ENCODE results near the gene RER1. TPM values are rescaled to one million over a fixed set of nuclear protein-coding genes. Genes with fewer than 3 reads are reported as not detected.
A peak's percentile ranks its signal among the peaks of the same experiment; 100 is the strongest.

RER1 gene
- polyA plus RNA-seq, 3 donors from 2014 or later: 185 to 216 (median 210) TPM

DNA sequence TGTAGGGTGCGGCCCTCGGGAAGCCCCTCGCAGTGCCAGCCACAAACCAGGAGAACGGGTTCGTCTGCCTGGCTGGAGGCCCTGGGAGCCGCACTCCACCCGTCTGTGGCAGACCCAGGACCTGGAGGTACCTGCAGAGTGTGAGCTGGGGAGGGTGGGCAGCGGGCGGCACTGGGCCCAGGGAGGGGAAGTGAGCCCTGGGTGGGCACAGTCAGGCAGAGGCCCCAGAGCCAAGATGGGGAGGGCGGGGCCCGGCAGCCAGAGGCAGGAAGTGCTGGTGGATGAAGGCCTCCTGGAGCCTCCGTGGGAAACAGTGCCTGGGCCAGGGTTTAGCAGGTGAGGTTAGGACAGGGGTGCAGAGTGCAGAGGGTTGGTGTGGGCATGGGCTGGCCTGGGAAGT lies 24.8 kb downstream of the RER1 start:
- H3K27ac Mint-ChIP-seq: peak overlapping the region; percentile 85 to 95 (median 92)
- H3K36me3 Mint-ChIP-seq: no peaks in the 10 kb centered on the region
- no peaks in the 10 kb centered on the region for H3K9me3 Mint-ChIP-seq
- H3K27me3 Mint-ChIP-seq (ENCODE audit: low read depth in 3 of 3): peaks cover 0 to 6% (median 3%) of the 10 kb centered on the region in 3 donors
- peak overlapping the region; percentile 78 to 91 (median 89) for H3K4me3 Mint-ChIP-seq
- peaks cover 29 to 41% of the 10 kb centered on the region in 2 donors for H3K4me1 Mint-ChIP-seq
- peak in 1 of 3 donors; percentile 22 for DNase-seq

DNA sequence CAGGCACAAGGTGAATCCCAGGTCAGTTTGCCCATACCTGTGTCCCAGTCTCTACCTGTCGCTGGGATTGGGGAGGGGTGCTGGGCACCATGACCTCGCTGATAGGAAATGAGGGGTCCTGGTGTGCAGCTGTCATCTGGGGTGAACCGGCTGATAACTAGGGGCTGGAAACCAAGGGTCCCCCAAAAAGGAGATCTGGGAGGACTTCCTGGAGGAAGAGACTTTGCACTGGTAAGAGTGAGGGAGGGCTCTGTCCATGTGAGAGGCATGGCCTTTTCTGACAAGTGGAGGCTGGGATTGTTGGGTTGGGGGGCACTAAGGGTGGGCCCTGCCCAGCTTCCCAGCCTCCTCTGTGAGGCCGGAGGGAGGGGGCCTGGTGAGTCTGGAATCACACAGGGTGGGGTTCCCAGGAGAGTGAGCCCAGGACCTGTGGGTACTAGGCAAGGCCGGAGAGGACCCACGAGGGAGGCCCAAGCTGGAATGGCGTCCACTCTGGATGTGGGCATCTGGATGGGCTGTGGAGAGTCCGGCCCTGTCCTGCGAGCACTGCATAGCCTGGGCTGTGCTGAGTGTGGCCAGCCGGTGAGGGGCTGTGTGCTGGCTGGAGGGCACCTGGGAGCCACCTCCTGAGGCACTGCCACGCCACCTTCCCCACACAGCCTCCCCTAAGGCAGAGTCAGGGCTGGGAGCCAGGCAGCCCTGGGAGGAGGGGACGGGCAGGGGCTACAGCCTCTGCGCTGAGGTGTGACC lies 25.6 kb downstream of the RER1 start:
- Mint-ChIP-seq H3K9me3 (no peaks in the 10 kb centered on the region), H3K27ac (peak overlapping the region; percentile 85 to 94 (median 88)), H3K27me3 (ENCODE audit: low read depth in 3 of 3) (peaks cover 0 to 6% (median 3%) of the 10 kb centered on the region in 3 donors), H3K4me1 (peaks cover 29 to 38% of the 10 kb centered on the region in 2 donors), H3K4me3 (peak overlapping the region; percentile 78 to 91 (median 89)), H3K36me3 (no peaks in the 10 kb centered on the region)
- DNase-seq: no peak

GRCh38 chr1:2417833-2418225 lies 26.2 kb downstream of the RER1 start:
- Mint-ChIP-seq H3K27me3 (ENCODE audit: low read depth in 3 of 3) (peaks cover 0 to 4% (median 3%) of the 10 kb centered on the region in 3 donors), H3K4me1 (peaks cover 29 to 38% of the 10 kb centered on the region in 2 donors), H3K9me3 (no peaks in the 10 kb centered on the region), H3K4me3 (no peak overlapping the region), H3K36me3 (no peaks in the 10 kb centered on the region), H3K27ac (peak overlapping the region in 1 of 6 donors; percentile 45)
- no peak for DNase-seq

DNA sequence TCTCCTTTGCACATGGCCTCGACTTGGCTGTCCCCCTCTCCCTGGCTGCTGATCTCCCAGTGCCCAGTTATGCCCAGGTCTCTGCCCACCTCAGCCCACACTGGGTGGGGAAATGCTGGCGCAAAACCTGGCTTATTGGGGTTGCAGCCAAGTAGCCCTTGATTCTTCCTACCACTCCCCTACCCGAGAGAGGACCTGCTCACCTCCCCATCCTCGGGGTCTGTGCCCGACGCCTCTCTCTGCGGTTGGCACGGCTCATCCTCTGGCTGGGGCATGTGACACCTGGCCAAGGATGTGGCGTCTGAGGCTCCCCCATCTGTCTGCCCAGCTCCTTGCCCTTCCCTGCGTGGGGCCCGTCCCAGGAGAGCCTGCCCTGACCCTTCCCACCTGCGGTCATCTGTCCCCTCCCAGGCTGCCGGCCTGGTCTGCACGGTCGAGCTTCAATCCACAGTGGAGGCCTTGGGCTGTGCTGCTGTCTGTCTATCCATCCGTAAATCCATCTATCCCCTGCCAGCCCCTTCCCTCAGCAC lies 27.2 kb downstream of the RER1 start:
- H3K36me3 Mint-ChIP-seq: no peaks in the 10 kb centered on the region
- H3K4me3 Mint-ChIP-seq: no peak overlapping the region
- DNase-seq: no peak

DNA sequence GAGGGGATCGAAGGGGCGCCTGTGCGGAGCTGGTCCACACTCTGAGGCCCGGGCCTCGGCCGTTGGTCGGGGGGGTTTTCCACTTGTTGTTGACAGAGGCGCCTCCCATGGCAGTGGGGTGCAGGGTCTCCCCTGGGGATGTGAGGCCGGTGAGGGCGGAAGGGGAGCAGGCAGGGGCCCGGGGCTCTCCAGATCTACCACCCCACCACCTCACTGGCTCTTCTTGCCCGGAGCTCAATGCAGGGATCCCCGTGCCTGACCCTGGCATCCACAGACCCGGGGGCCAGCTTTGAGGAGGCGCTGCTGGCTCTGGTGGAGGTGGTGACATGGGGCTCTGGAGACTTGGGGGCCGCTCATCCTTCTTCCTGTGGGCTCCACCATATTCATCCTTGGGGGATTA lies 27.8 kb downstream of the RER1 start:
- no peak for DNase-seq
- Mint-ChIP-seq H3K4me3 (no peak overlapping the region), H3K4me1 (peaks cover 22 to 31% of the 10 kb centered on the region in 2 donors), H3K27me3 (ENCODE audit: low read depth in 3 of 3) (peaks cover 0 to 3% (median 1%) of the 10 kb centered on the region in 3 donors), H3K27ac (no peak overlapping the region), H3K36me3 (no peaks in the 10 kb centered on the region), H3K9me3 (no peaks in the 10 kb centered on the region)

More for the DNA sequence above, 27.2 kb downstream of the RER1 start:
- no peaks in the 10 kb centered on the region for H3K9me3 Mint-ChIP-seq
- H3K4me1 Mint-ChIP-seq: peaks cover 28 to 36% of the 10 kb centered on the region in 2 donors
- H3K27ac Mint-ChIP-seq: peak overlapping the region in 3 of 6 donors; percentile 7 to 85 (median 48)
- peaks cover 0 to 4% (median 3%) of the 10 kb centered on the region in 3 donors for H3K27me3 Mint-ChIP-seq (ENCODE audit: low read depth in 3 of 3)

GRCh38 chr1:2422523-2422922 lies 30.9 kb downstream of the RER1 start:
- H3K4me1 Mint-ChIP-seq: peaks cover 0 to 2% of the 10 kb centered on the region in 2 donors
- H3K36me3 Mint-ChIP-seq: no peaks in the 10 kb centered on the region
- DNase-seq: no peak
- H3K4me3 Mint-ChIP-seq: no peak overlapping the region
- no peaks in the 10 kb centered on the region for H3K9me3 Mint-ChIP-seq
- no peak overlapping the region for H3K27ac Mint-ChIP-seq
- H3K27me3 Mint-ChIP-seq (ENCODE audit: low read depth in 3 of 3): peaks cover 0 to 3% (median 2%) of the 10 kb centered on the region in 3 donors

GRCh38 chr1:2425892-2426291 lies 34.3 kb downstream of the RER1 start:
- peaks cover 0 to 2% (median 0%) of the 10 kb centered on the region in 6 donors for H3K9me3 Mint-ChIP-seq

DNA sequence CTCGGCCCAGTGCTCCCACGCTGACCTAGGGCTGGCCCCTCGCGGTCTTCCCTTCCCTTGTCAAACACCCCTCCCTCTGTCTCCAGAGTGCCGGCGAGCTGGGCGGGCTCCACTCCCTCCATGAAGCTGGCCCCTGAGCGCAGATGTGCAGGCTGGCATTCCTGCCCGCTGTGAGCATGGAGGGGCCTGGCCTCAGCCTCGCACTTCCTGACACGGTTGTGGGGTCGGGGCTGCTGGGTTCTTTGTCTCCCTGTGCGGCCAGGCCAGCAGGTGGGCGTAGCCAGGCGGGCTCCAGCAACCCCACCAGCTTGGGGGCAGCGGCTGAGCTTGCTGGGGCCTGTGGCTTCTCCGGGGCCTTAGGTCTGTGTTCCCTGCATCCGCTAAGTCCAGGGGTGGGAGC lies 34.9 kb downstream of the RER1 start:
- Mint-ChIP-seq H3K27me3 (ENCODE audit: low read depth in 3 of 3) (peaks cover 0 to 2% (median 0%) of the 10 kb centered on the region in 3 donors), H3K36me3 (no peaks in the 10 kb centered on the region), H3K4me1 (no peaks in the 10 kb centered on the region)

More at GRCh38 chr1:2425892-2426291, 34.3 kb downstream of the RER1 start:
- DNase-seq: no peak
- H3K27ac Mint-ChIP-seq: no peak overlapping the region
- no peaks in the 10 kb centered on the region for H3K36me3 Mint-ChIP-seq
- H3K4me1 Mint-ChIP-seq: no peaks in the 10 kb centered on the region
- no peak overlapping the region for H3K4me3 Mint-ChIP-seq
- peaks cover 0 to 2% (median 0%) of the 10 kb centered on the region in 3 donors for H3K27me3 Mint-ChIP-seq (ENCODE audit: low read depth in 3 of 3)

DNA sequence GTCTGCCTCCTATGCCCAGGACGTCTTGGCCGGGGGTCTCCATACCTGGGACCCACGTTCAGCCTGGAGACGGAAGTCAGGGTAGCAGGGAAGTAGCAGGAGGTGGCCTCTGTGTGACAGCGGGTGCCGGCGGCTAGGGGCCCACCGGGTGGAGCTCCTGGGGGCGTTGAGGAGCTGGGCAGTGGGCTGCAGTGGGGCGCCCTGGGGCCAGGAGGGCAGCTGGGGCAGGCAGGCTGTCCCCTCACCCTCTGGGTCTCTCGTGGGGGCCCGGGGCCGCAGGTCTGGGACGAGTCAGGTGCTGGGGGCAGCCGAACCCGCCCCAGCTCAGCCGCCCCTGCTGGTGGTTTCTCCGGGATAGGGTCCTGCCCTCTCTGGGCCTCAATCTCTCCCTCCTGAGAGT lies 35.4 kb downstream of the RER1 start:
- no peak for DNase-seq
- H3K4me1 Mint-ChIP-seq: no peaks in the 10 kb centered on the region
- no peak overlapping the region for H3K27ac Mint-ChIP-seq
- H3K36me3 Mint-ChIP-seq: no peaks in the 10 kb centered on the region
- H3K27me3 Mint-ChIP-seq (ENCODE audit: low read depth in 3 of 3): peaks cover 0 to 2% (median 0%) of the 10 kb centered on the region in 3 donors
- H3K4me3 Mint-ChIP-seq: no peak overlapping the region
- H3K9me3 Mint-ChIP-seq: peaks cover 0 to 2% (median 0%) of the 10 kb centered on the region in 6 donors

More for the DNA sequence above, 34.9 kb downstream of the RER1 start:
- Mint-ChIP-seq H3K27ac (no peak overlapping the region), H3K4me3 (no peak overlapping the region), H3K9me3 (peaks cover 0 to 2% (median 0%) of the 10 kb centered on the region in 6 donors)
- no peak for DNase-seq

- Mint-ChIP-seq H3K4me3 (no peak overlapping the region), H3K27me3 (ENCODE audit: low read depth in 3 of 3) (peaks cover 0 to 2% (median 0%) of the 10 kb centered on the region in 3 donors), H3K27ac (no peak overlapping the region), H3K36me3 (no peaks in the 10 kb centered on the region), H3K4me1 (no peaks in the 10 kb centered on the region), H3K9me3 (peaks cover 0 to 2% (median 0%) of the 10 kb centered on the region in 6 donors)
- DNase-seq: no peak
These were observed 36.3 kb downstream of the RER1 start for GRCh38 chr1:2427976-2428375.

GRCh38 chr1:2428490-2428889 lies 36.8 kb downstream of the RER1 start:
- DNase-seq: no peak
- no peak overlapping the region for H3K27ac Mint-ChIP-seq
- peaks cover 0 to 2% (median 0%) of the 10 kb centered on the region in 6 donors for H3K9me3 Mint-ChIP-seq
- no peak overlapping the region for H3K4me3 Mint-ChIP-seq
- H3K4me1 Mint-ChIP-seq: no peaks in the 10 kb centered on the region
- H3K27me3 Mint-ChIP-seq (ENCODE audit: low read depth in 3 of 3): peaks cover 0 to 2% (median 0%) of the 10 kb centered on the region in 3 donors
- H3K36me3 Mint-ChIP-seq: no peaks in the 10 kb centered on the region

- Mint-ChIP-seq H3K9me3 (peaks cover 0 to 2% (median 0%) of the 10 kb centered on the region in 6 donors), H3K4me3 (no peak overlapping the region), H3K27ac (no peak overlapping the region), H3K27me3 (ENCODE audit: low read depth in 3 of 3) (peaks cover 0 to 2% (median 0%) of the 10 kb centered on the region in 3 donors), H3K36me3 (no peaks in the 10 kb centered on the region), H3K4me1 (no peaks in the 10 kb centered on the region)
- no peak for DNase-seq
These were observed 38.3 kb downstream of the RER1 start for GRCh38 chr1:2429780-2430591.

DNA sequence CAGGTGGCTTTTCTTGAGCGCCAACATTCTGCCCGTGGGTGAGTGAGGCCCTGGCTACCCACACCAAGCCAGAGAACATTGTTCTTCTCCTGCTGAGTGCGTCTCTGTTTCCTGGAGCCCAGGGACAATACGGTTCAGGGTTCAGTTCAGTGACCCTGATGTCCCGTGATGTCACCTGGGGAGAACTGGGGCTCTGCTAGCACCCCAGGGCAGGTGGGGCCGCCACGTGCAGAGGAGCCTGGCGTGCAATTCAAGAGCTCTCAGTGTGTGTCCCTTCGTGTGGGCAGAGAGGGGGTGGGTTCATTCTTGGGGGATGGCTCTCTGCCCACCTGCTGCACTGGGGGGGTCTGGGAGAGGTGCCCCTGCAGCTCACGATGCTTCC lies 38.9 kb downstream of the RER1 start:
- Mint-ChIP-seq H3K27ac (no peak overlapping the region), H3K4me1 (no peaks in the 10 kb centered on the region), H3K36me3 (no peaks in the 10 kb centered on the region), H3K4me3 (no peak overlapping the region), H3K27me3 (ENCODE audit: low read depth in 3 of 3) (no peaks in the 10 kb centered on the region), H3K9me3 (peaks cover 0 to 2% (median 0%) of the 10 kb centered on the region in 6 donors)
- DNase-seq: no peak

DNA sequence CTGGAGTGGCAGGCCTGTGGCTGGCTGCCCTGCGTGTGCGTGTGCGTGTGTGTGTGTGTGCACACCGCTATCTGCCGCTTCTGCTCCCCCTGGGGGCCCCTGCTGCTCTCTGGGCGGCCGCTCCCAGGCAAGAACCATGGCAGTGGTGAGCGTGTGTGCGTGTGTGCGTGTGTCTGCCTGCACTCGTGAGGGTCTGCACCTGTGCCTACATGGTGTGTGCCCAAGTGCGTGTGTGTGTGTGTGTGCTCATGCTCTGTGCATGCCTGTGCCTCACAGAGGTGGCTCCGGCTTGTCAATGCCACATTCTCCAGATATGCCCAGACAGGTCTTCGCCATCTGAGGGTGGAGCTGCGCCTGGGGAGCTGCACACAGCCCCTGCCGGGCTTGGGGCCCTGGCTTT lies 39.5 kb downstream of the RER1 start:
- H3K9me3 Mint-ChIP-seq: peaks cover 0 to 2% (median 0%) of the 10 kb centered on the region in 6 donors

More for the DNA sequence above, 39.5 kb downstream of the RER1 start:
- Mint-ChIP-seq H3K36me3 (no peaks in the 10 kb centered on the region), H3K4me3 (no peak overlapping the region), H3K27ac (no peak overlapping the region), H3K4me1 (no peaks in the 10 kb centered on the region), H3K27me3 (ENCODE audit: low read depth in 3 of 3) (no peaks in the 10 kb centered on the region)
- DNase-seq: no peak
